ENCODE data around the gene ACER1.

The ACER1 gene

DNA sequence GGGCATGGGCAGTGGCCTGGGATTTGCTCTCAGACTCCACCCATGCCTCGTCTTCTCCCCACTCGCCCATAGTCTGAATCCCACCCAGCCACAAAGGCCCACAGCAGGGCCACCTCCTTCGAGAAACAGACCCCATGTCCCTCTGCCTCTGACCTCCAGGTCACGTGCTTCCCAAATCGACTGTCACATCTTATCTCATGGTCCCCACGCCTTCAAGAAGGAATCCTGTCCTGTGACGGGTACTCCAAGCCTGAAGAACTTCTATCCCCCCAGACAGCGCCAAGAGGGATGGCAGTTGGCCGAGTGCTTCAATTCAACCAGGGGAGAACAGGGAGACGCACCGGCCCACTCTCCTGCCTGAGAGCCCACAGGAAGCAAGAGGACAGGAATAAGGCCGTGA lies 70.1 kb downstream of the ACER1 start:
- Histone ChIP-seq H3K9ac (ENCODE audit: low read depth, low read length) (no peak overlapping the region), H4K20me1 (ENCODE audit: insufficient read depth, low read length) (peaks cover 63% of the 10 kb centered on the region), H3K4me3 (ENCODE audit: low read depth in 1 of 2, low read length in 2 of 2) (no peak overlapping the region), H3K9me3 (ENCODE audit: insufficient read depth, low read length, severe bottlenecking) (no peaks in the 10 kb centered on the region), H3K27ac (ENCODE audit: low read length) (no peak overlapping the region), H3K79me2 (ENCODE audit: insufficient read depth, low read length) (peaks cover 92% of the 10 kb centered on the region), H3K27me3 (ENCODE audit: insufficient read depth, low read length, poor library complexity) (no peaks in the 10 kb centered on the region), H3K4me1 (ENCODE audit: insufficient read depth, low read length) (no peaks in the 10 kb centered on the region), H2AFZ (ENCODE audit: low read depth, low read length) (no peak overlapping the region), H3K36me3 (ENCODE audit: insufficient read depth, low read length) (peaks cover 79% of the 10 kb centered on the region), H3K4me2 (ENCODE audit: insufficient read depth, low read length) (no peak overlapping the region)
- TF ChIP-seq, protein P1, sequence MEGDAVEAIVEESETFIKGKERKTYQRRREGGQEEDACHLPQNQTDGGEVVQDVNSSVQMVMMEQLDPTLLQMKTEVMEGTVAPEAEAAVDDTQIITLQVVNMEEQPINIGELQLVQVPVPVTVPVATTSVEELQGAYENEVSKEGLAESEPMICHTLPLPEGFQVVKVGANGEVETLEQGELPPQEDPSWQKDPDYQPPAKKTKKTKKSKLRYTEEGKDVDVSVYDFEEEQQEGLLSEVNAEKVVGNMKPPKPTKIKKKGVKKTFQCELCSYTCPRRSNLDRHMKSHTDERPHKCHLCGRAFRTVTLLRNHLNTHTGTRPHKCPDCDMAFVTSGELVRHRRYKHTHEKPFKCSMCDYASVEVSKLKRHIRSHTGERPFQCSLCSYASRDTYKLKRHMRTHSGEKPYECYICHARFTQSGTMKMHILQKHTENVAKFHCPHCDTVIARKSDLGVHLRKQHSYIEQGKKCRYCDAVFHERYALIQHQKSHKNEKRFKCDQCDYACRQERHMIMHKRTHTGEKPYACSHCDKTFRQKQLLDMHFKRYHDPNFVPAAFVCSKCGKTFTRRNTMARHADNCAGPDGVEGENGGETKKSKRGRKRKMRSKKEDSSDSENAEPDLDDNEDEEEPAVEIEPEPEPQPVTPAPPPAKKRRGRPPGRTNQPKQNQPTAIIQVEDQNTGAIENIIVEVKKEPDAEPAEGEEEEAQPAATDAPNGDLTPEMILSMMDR (IDR thresholded peaks at IDR 0.05; ENCODE audit: borderline replicate concordance, extremely low read depth, low read length, poor library complexity, severe bottlenecking) = no peak
- TF ChIP-seq EZH2 (IDR thresholded peaks at IDR 0.05; ENCODE audit: borderline replicate concordance, low read depth, low read length, severe bottlenecking) = no peak
- DNase-seq (no peak), ATAC-seq (ENCODE audit: insufficient read depth, low read depth) (no peak)

DNA sequence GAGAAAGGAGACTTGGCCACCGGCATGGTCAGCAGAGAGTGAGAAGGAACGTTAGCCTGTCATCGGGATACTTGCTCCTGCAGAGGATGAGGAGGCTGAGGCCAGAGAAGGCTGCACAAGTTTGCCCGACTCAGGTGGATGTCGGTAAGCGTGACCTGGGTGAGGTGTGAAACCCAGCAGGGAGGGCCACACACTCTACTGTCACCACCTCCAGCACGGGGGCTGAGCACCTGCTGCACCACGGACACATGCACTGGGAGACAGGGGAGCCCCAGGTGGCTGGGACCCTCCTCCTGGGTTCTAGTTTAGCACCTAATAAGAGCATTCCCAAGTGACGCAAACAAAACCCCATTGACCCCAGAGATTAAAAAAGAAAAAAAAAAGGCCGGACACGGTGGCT lies 70.9 kb downstream of the ACER1 start:
- H3K36me3 ChIP-seq (ENCODE audit: insufficient read depth, low read length) = peaks cover 79% of the 10 kb centered on the region
- no peak for ATAC-seq (ENCODE audit: insufficient read depth, low read depth)
- no peak overlapping the region for H3K9ac ChIP-seq (ENCODE audit: low read depth, low read length)
- H3K27me3 ChIP-seq (ENCODE audit: insufficient read depth, low read length, poor library complexity) = no peaks in the 10 kb centered on the region
- H3K27ac ChIP-seq (ENCODE audit: low read length) = no peak overlapping the region
- no peak for DNase-seq
- H3K79me2 ChIP-seq (ENCODE audit: insufficient read depth, low read length) = peaks cover 92% of the 10 kb centered on the region
- TF ChIP-seq, protein P1 (IDR thresholded peaks at IDR 0.05; ENCODE audit: borderline replicate concordance, extremely low read depth, low read length, poor library complexity, severe bottlenecking) = no peak
- no peak for TF ChIP-seq EZH2 (IDR thresholded peaks at IDR 0.05; ENCODE audit: borderline replicate concordance, low read depth, low read length, severe bottlenecking)
- no peak overlapping the region for H3K4me3 ChIP-seq (ENCODE audit: low read depth in 1 of 2, low read length in 2 of 2)
- H3K4me2 ChIP-seq (ENCODE audit: insufficient read depth, low read length) = no peak overlapping the region
- no peaks in the 10 kb centered on the region for H3K9me3 ChIP-seq (ENCODE audit: insufficient read depth, low read length, severe bottlenecking)
- H2AFZ ChIP-seq (ENCODE audit: low read depth, low read length) = no peak overlapping the region
- peaks cover 64% of the 10 kb centered on the region for H4K20me1 ChIP-seq (ENCODE audit: insufficient read depth, low read length)
- no peaks in the 10 kb centered on the region for H3K4me1 ChIP-seq (ENCODE audit: insufficient read depth, low read length)

DNA sequence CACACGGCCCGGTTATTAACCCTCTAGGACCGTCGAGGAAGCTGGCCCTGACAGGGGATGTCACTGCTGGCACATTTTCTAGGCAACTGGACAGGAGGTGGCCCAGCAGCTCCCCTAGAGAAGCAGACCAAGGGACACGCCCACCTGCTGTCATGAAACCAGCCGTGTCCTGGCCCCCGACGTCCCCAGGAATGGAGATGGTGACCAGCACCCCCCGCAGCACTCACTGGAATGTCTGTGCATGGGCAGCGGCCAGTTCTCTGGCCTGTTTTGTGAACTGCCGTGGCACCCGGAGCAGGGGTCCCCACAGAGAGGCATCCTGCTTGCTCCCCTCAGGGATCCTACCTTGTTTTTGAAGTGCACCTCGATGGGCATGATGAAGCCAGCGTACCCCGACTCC lies 71.5 kb downstream of the ACER1 start:
- Histone ChIP-seq H3K36me3 (ENCODE audit: insufficient read depth, low read length) (peaks cover 79% of the 10 kb centered on the region), H3K27me3 (ENCODE audit: insufficient read depth, low read length, poor library complexity) (no peaks in the 10 kb centered on the region), H3K9ac (ENCODE audit: low read depth, low read length) (no peak overlapping the region), H3K9me3 (ENCODE audit: insufficient read depth, low read length, severe bottlenecking) (no peaks in the 10 kb centered on the region), H3K4me1 (ENCODE audit: insufficient read depth, low read length) (no peaks in the 10 kb centered on the region), H3K27ac (ENCODE audit: low read length) (no peak overlapping the region), H3K4me3 (ENCODE audit: low read depth in 1 of 2, low read length in 2 of 2) (no peak overlapping the region), H4K20me1 (ENCODE audit: insufficient read depth, low read length) (peaks cover 64% of the 10 kb centered on the region), H3K4me2 (ENCODE audit: insufficient read depth, low read length) (no peak overlapping the region), H3K79me2 (ENCODE audit: insufficient read depth, low read length) (peaks cover 92% of the 10 kb centered on the region), H2AFZ (ENCODE audit: low read depth, low read length) (no peak overlapping the region)
- ATAC-seq (ENCODE audit: insufficient read depth, low read depth) = no peak
- DNase-seq = no peak
- no peak for TF ChIP-seq EZH2 (IDR thresholded peaks at IDR 0.05; ENCODE audit: borderline replicate concordance, low read depth, low read length, severe bottlenecking)
- TF ChIP-seq, protein P1 (IDR thresholded peaks at IDR 0.05; ENCODE audit: borderline replicate concordance, extremely low read depth, low read length, poor library complexity, severe bottlenecking) = no peak

Measured in DND-41 (cell line).